GM21447 (cell line): ENCODE data around the gene FNDC3B.

Experiments used
- ATAC-seq: cut with Tn5 transposase; IDR thresholded peaks from one replicate; pipeline ENCODE4 v1.9.1; 2021; ENCODE audit not compliant: unreplicated experiment

FNDC3B gene

DNA sequence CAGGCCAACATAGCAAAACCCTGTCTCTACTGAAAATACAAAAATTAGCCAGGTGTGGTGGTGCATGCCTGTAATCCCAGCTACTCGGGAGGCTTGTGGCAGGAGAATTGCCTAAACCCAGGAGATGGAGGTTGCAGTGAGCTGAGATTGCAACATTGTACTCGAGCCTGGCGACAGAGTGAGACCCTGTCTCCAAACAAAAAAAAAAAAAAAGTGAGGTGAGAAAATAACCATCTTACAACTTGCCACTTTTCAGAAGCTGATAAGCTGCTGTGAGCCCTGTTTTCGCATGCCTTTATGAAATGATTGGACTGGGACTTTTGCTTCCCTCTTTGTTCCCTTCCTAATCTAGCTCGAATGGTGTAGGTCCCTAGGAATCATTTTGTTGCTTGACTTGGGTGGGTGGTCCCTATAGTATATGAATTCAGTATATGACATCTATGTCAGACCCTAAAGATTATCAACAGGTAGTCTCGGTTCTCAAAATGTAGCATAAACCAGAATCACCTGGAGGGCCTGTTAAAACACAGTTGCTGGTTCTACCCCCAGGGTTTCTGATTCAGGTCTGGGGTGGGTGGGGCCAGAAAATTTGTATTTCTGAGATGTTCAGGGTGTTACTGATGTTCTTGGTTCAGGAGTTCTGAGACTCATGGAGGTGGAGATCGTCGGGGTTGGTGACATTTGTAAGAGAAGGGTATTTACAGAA, 107.9 kb downstream of the FNDC3B start:
- no peak for ATAC-seq

DNA sequence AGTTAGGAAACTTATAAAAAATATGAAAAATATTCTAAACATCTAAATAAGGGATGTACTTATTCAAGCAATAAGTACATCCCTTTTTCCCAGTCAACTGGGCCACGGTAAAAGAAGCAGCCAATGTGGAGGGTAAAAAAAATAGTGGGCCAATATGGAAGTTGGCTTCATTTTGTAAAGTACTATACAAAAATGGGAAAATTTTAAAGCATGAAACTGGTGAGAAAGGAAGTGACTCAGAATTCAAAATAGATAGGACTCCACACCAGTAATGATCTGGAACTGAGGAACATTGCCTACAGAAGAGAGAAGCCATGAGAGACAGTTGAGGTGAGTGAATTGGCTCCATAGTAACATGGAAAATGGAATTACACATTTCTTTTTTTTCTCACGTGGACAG, 108.9 kb downstream of the FNDC3B start:
- ATAC-seq: no peak

DNA sequence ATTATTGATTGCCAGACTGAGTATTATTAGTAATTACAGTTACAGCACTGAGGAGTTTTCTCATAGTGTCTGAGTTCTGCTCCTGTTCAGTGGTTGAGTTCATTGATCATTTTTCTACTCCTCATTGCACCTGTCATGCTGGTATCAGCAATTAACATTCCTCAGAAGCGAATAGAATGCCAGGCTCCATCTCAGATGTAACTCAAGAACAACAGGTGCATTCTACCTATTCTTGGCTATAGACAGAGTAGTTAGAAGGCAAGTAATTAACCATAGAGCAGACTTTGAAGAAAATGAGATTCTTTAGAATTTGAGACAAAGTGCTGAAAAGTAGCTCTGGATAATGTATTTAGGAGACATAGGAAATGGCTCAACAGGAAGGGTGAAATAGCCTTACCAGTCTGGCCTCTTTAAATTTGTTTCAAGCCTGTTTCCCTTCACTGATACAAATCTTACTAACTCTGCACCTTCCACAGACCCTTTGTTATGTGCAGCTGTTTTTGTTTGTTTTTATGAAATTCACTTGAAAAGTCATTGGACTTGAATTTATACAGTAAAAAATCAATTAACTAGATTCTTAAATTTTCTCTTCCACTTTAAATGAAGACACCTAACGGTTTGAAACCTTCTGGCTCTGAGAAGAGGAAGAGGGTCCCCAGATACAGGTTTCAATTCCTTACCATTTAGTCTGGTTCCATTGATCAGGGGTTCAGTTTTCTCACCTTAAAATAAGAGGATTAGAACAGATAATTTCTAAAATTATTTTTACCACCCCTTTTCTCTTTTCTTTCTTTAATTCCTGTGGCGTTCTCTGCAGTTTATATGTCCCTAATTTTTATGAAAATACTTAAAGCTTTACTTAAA, 109.6 kb downstream of the FNDC3B start:
- ATAC-seq: no peak

DNA sequence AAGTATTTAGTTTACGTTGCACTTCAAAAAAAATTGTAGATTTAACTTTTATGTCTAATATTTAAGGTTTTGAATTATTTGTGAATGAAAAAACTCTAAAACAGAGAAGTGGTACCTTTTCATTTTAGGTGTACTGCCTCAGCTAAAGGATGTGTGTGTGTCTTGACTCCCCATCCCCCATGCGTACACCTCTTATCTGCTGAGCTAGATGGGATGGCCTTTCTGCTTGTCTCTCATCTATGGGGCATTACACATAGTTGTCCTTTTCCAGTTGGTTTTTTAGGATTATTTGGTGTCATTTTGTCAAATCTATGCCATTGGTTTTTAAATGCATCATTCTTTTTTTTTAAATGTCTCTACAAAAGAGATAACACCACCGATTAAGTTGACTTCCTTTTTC, 110.9 kb downstream of the FNDC3B start:
- no peak for ATAC-seq

DNA sequence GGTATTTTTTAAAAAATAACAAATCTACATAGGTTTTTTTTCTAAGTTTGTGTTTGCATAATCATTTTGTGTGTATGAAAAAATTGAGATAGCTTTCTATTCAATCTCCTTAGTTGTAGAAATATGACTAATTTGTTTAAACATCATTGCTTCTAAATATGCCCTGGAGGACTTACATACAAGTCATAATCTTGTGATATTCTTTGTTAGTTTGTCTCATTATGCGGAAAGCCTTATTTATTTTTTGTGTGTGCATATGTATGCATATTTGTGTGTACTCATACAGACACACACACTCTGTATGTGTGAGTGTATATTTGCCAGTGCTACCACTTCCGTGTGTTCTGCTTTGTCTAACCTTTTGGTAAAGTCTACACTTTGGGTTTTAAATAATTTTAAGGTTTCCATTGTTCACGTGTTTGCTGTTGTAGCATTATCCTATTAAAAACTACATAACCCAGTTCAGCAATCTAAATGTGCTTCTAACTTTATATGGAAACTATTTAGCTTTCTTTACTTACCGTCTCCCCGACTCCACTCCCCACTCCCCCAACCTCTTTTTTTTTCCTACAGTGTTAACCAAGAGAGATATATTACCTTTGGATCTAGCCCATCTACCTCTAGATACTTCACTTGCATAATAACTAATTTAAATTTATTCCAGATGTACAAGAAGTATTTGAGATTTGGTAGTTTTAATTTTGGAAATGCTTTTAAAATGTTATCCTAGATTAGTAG, 111.7 kb downstream of the FNDC3B start:
- no peak for ATAC-seq

DNA sequence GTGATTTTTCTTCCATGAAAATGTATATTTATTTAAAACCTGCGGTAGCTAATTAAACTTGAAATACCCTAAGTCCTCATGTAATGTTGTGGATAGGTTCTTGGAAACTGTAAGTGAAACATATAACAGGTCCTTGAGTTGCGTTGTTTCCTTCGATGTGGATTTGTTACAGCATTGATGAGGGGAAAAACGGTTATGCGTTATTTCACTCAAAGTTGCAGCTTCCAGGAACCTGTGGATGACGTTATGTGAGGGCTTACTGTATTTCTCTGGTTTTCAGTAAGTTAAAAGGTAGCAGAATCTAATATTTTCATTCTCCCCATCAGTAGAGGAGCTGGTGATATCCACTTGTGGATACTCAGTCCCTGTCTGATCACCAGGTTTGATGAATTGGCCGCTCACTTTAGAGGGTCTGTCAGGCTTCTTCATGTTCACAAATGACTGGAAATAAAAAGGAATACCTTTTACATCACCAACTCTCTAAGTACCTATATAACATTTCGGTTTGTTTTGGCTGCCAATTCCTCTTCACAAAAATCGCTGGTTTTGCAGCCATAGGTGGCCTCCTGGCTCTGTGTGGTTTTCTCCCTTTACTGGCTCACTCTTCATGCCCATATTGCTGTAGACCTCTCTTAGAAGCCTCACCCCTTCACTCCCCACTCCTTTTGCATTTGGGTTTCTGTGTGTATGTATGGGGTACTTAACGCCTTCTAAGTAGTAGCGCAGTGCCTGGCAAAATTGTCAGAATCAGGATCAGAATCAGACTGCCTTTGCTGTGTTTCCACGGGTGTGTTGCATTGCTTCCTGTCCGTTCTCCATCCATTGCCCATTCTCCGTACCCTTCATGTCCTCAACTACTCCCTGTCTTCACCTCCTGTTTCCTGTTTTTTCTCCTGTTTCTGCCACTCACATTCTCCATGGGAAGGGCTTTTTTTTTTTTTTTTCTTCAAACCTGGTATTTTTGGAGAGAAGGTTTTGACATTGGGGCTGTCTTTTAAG, 112.6 kb downstream of the FNDC3B start:
- no peak for ATAC-seq

DNA sequence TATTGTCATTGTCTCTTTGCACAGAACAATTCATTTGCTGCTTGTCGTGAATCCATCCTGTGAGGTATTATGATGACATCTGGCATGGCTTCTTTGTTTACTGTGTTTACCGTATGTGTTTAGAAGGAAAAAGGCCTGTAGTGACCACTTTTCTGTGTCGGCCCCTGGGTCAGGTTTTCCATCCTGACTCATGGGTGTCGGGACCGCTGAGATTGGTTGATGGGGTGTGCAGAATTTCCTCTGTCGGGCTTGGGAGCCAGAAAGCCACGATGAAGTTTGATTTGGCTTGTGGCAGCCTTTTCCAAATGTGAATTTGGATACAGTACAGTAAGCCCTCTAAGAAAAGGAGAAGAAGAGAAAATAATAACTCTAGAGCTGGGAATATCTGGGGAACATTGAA, 113.5 kb downstream of the FNDC3B start:
- ATAC-seq: no peak

DNA sequence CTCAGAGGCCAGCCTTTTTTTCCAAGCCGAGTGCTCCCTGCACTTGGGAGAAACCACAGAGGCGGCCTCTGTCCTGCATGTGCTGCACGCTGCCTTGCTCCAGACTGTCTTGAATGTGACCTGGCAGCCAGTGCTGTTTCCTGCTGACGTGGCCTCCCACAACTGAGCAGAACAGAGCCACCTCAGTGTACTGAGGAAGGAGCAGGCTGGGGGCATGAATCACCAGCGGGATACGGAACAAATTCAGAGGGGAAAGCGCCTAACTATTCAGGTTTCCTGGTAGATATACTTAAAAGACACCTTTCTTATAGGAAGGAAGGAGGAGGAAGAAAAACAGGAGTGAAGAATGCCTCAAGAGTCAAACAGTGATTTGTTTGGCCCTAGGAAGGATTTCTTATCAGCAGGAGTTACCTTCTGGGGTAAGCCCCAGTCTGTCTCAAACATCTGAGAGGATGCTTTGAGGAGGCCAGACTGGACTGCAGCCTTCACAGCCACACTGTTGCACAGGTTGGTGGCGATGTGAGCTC, 114.0 kb downstream of the FNDC3B start:
- ATAC-seq: peak; percentile 68

DNA sequence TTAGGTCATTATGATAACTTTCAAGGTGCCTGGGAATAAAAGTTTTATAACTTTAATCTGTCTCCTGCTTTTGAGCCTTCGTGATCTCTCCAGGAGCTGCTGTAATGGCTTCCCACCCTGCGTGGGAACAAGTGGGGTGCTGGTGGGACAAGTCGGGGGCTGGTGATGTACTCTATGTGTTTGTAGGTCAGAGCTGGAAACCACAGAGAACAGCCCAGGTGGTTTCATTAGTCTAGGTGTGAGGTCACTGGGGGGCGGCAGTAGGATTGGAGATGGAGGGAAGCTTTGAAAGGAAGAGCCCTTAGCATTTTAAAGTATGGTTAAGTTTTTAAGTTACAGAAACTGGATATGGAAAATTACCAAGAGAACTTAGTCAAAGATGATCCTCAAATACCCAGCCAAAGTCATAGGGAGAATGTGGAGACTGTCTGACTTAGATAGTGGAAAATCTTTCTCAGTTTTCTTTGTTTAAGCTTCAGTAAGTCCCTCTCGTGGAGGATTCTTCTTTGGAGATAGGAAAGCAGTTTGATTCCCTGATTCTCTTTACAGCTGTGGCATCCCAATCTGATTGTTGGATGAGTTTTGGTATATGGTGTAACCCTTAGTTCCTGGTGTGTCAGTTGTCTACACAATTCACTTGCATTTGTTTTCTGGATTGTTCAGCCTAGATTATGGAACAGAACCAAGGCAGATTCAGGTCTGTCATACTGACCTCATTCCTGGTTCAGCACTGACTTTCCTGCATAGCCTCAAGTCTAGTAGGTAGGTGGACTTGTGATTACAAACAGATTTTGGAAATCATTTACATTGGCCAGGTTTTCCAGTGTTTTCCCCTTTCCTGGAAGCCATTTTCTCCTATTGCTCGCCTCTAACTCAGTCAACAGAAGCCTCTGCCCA, 115.6 kb downstream of the FNDC3B start:
- peak; percentile 84 for ATAC-seq

DNA sequence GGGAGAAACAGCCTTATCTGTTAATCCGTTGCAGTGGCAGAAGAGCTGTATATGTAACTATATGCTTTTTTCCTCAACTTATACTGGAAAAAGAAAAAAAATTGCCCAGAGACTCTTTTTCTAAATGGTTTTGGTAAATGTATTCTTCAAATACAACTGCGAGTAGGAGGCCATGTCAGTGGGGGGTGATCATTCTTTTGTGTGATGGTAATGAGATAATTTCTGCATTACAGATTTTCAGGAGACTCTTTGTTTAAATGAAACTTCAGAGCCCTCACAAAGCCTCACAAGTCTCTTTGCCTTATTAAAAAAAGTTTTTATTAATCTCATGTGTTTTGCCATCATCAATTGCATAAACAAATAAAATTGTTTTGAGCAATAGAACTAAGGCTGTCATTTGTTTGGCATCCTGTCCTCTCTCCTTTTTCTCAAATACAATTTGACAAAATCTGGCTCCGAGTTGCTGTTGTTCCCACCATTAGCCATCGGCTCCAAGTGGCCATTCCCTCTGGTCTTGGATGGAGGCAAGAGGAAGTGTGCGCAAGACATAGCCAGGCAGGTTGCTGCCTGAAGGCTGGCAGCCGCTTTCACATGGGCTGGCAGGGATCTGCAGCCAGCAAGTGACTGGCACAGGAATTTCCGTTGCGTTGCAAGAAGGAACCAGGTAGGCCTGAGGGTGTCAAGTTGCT, 116.7 kb downstream of the FNDC3B start:
- no peak for ATAC-seq

DNA sequence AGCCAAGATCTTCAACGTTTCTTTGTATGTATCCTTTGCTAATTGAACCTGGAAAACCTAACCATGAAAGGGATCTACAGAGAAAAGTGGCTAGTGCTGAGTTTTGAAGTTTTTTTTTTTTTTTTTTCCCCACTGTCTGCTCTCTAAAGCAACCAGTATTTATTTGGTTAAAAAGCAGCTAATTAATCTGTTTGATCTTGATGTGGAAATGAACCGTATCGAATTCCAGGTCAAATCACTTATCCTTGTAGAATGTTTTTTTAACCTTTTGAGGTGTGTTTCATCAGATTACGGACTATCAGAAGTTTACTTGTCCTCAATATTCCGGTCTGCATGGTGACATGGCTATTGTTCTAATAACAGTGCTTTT, 117.2 kb downstream of the FNDC3B start:
- no peak for ATAC-seq

DNA sequence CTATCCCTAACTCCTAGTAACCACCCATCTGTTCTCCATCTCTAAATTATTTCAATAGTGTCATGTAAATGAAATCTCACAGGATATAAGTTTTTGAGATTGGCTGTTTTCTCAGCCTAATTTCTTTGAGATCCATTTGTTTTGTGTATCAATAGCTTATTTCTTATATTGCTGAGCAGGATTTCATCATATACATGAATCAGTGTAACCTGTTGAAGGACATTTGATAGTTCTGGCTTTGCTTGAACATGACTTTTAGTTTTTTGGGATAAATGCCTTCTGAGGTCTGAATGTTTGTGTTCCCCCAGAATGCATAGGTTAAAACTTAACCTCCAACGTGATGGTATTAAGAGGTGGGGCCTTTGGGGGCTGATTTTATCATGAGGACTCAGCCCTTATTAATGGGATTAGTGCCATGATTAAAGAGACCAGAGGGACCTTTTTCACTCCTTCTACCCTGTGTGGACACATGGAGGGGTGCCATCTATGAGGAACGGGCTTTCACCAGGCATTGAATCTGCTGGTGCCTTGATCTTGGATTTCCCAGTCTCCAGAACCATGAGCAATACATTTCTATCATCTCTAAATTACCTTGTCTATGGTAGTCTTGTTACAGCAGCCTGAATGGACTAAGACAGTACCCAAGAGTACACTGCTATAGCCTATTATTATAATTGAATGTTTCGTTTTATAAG, 118.3 kb downstream of the FNDC3B start:
- ATAC-seq: no peak

DNA sequence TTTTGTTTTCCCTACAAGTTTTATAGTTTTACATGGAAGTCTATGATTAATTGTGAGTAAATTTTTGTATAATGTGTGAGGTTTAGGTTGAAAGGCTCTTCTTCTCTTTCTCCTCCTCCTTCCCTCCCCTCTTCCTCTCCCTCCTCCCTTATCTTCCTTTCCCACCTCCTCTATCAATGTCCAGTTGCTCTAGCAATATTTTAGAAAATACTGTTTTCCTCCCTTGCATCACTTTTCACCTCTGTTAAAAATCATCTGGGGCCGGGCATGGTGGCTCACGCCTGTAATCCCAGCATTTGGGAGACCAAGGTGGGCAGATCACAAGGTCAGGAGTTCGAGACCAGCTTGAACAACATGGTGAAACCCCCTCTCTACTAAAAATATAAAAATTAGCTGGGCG, 119.4 kb downstream of the FNDC3B start:
- no peak for ATAC-seq

DNA sequence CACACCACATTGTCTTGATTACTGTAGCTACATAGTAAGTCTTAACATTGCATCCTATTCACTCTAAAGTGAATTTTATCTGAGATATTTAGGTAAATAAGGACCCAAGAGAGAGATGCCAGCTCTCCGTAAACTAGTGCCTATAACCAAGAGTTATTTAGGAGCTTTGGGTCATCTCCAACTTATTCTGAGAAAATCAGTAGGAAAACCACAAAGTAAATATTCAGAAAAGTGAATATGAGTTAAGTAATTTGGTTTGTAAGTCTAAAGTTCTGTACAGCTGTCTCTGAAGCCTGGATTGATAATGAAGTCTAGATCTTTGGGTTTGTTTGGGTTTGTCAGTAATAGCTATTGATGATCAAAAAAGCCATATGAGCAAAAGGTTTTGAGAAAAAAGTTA, 120.0 kb downstream of the FNDC3B start:
- ATAC-seq: no peak

DNA sequence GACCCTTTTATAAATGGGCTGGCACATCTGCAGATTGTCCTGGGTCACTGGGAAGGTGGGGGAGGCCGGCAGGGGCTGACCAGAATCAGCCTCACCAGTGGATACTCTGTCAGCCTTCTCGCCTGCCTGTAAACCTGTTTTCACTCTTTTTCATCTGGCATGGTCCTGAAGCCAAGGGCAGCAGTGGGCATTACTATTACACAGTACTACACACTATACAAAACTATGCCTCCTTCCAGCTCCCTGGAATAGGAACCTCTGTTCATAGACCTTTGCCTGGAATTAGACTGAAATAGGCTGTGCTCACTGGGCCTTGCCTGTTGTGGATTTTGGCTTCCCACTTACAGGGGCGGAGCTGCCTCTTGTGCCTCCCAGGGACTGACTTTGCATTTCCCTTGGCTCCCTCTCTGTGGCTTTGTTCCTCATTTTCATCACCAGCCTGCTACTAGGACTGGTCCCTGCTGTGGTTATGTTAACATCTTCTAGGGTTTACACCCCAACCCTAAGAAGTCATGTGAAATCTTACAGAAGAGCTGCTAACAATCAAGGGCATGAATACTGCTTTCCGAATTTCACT, 120.7 kb downstream of the FNDC3B start:
- ATAC-seq: no peak

DNA sequence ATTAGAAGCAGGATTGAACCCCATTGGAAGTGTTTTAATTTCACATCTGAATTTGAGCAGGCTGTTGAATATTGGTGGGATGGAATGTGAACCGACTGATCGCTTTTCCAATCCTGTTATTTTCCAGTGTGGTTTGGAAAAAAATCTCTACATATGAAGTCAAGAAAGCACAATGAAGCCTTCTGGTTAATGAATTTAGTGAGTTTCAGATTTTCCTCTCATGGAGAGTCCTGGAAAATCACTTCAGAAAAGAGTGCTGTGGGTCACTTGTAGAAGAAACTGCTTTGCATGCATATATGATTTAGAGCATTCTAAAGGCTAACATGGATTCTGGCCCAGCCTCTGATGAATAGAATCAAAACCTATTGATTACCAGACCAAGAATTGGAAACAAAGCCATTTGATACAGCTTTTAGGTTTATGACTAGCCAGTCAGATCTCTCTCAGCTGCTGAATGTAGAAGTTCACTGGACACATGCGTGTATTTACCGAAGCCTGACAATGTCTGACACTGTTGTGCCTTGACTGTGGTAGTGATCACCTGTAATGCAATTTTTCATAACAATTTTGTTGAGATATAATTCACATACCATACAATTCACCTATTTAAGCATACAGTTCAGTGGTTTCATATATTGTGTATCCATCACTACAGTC, 121.9 kb downstream of the FNDC3B start:
- ATAC-seq: no peak

DNA sequence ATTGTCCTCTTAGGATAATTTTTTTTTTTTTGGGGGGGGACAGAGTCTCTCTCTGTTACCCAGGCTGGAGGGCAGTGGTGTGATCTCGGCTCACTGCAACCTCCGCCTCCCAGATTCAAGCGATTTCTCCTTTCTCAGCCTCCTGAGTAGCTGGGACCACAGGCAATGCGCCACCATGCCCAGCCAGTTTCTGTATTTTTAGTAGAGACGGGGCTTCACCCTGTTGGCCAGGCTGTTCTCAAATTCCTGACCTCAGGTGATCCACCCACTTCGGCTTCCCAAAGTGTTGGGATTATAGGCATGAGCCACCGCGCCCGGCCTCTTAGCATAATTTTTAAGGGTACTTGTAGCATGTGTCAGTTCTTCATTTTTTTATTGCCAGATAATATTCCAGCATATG, 122.6 kb downstream of the FNDC3B start:
- no peak for ATAC-seq
